Pulmonary artery endothelial cell (primary cell): ENCODE measurements around the gene LENEP. TPM values are rescaled to one million over a fixed set of nuclear protein-coding genes. Genes with fewer than 3 reads are reported as not detected.
"Not testable (repeated sequence)": the region's sequence is repeated elsewhere in the genome, so short reads cannot be mapped to it uniquely, and the experiment has no call there.

ENCODE experiments used
- DNase-seq: peaks from one replicate; pipeline ENCODE4 v3.0.0-alpha.2; 2011; ENCODE audit warnings: low read depth, low spot score
- total RNA-seq: library from RNA; depleted of rRNA; stranded (reverse); fragments of >200 nt; gene quantifications from 2 replicates; pipeline ENCODE4 v1.2.3, GENCODE V29; 2014

Gene LENEP
- total RNA-seq, 1 donor from 2014 or later = 0.66 TPM

- peak; percentile 76 for DNase-seq
Measured at GRCh38 chr1:154974808-154975408, 18.5 kb upstream of the LENEP start.

GRCh38 chr1:154975409-154976059, 17.9 kb upstream of the LENEP start:
- no peak for DNase-seq

DNA sequence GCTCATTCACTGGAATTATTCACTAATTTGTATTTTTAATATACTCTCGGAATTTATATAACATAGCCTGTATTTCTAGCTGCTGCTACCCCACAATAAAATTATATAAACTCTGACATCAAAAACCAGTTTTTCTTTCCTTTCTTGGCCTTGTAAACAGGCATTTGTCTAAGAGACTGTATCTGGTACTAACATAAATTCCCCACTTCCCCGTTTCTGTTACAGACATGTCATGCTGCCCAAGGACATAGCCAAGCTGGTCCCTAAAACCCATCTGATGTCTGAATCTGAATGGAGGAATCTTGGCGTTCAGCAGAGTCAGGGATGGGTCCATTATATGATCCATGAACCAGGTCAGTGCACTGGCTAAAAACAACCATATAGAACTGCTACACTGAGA, 15.6 kb upstream of the LENEP start:
- not testable (repeated sequence) for DNase-seq

DNA sequence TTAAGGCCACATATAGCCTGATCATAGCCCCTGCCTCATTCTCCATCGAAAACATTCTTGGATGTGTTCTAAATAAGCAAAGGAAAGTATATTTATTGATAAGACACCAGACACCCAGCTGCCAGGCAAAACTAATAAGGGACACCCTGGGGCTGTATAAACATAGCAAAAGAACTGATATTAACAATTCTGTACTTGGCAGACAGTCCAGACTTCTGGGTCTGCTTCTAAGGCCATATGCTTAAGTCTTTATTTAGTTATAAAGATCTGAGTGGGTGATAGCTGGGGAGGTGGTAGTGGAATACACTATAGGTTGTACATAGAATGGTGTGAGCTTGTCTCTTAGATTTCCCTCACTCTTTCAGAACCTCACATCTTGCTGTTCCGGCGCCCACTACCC, 15.0 kb upstream of the LENEP start:
- no peak for DNase-seq

- DNase-seq = no peak
Measured at GRCh38 chr1:154982341-154982740, 11.0 kb upstream of the LENEP start.

- peak; percentile 99 for DNase-seq
Measured at GRCh38 chr1:154982897-154983648, 10.3 kb upstream of the LENEP start, which contains the start of gene FLAD1. Gene FLAD1 (plus strand): TSS chr1:154983344. CDS start chr1:154983695, 351 bp downstream.

GRCh38 chr1:154983776-154984466, 9.5 kb upstream of the LENEP start:
- DNase-seq = no peak

DNA sequence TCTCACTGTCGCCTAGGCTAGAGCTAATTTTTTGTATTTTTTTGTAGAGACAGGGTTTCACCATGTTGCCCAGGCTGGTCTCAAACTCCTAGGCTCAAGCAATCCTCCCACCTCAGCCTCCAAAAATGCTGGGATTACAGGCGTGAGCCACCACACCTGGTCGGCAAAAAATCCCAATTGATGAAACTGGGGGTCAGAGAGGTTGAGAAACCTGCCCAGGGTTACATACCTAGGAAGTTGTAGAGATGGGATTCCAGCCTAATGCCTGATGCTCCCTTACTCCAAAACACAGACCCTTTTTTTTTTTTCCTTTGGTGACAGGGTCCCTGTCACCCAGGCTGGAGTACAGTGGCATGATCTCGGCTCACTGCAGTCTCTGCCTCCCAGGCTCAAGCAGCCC, 6.7 kb upstream of the LENEP start:
- DNase-seq = not testable (repeated sequence)

- no peak for DNase-seq
Measured at GRCh38 chr1:154987326-154987725, 6.1 kb upstream of the LENEP start.

GRCh38 chr1:154988058-154988954, 5.1 kb upstream of the LENEP start:
- no peak for DNase-seq

DNA sequence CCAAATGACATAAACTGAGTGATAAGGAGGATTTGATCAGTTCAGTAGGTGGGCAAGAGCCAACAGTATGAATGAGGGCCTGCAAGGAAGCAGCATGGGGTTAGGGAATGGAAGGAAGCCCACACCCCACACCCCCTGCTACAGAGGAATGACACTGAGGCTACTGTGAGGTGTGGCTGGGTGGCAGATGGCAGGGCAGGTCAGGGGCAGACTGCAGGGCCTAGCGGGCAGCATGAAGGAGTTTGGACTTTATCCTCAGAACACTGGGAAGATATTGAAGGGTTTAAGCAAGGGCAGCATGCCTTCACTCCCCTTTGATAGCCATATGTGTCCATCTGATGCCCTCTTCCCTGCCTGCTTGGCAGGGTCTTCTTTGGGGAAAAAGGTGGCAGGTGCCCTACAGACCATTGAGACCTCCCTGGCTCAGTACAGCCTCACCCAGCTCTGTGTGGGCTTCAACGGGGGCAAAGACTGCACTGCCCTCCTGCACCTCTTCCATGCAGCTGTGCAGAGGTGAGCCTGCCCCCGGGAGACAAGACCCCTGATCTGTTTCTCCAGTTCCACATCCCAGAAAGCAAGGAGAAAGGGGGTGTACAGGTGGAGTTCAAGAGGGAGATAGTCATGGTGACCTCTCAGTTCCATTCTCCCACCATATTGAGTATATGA, 4.1 kb upstream of the LENEP start:
- DNase-seq = no peak

GRCh38 chr1:154990276-154990675, 3.1 kb upstream of the LENEP start:
- DNase-seq = no peak

DNA sequence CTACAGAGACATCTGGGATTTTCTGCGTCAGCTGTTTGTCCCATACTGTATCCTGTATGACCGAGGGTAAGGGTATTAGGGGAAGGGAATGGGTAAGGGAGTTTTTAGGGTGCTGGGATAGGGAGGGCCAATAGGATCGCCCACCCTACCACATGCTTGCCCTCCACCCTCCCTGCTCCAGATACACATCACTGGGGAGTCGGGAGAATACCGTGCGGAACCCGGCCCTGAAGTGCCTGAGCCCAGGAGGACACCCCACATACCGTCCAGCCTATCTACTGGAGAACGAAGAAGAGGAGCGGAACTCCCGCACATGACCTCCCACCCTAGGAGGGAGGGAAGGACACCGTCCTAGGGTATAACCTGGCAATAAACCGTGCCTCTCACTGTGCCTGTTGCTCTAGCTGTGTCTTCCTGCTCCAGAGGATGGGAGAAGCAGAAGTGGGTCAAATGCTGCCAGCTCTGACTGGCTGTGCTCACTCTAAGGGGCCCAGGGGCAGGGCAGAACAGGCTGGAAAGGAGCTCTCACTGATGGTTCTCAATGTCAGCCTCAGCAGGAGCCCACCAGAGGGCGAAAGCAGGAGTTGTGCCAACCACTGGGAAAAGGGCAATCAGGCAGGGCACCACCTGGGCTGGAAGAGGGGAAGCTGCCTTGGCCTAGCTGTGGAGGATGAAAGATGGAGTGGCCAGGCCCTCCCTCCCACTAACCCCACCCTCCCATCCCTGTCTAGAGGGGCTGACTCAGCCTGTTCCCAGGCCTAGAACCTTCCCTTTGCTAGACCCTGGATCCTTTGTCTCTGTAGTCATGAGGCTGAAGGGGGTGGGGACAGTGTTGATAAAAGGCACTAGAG, 440 bp upstream of the LENEP start:
- no peak for DNase-seq

GRCh38 chr1:154994269-154994587, 842 bp downstream of the LENEP start:
- no peak for DNase-seq

GRCh38 chr1:154994591-154994990, 1.2 kb downstream of the LENEP start:
- no peak for DNase-seq

DNA sequence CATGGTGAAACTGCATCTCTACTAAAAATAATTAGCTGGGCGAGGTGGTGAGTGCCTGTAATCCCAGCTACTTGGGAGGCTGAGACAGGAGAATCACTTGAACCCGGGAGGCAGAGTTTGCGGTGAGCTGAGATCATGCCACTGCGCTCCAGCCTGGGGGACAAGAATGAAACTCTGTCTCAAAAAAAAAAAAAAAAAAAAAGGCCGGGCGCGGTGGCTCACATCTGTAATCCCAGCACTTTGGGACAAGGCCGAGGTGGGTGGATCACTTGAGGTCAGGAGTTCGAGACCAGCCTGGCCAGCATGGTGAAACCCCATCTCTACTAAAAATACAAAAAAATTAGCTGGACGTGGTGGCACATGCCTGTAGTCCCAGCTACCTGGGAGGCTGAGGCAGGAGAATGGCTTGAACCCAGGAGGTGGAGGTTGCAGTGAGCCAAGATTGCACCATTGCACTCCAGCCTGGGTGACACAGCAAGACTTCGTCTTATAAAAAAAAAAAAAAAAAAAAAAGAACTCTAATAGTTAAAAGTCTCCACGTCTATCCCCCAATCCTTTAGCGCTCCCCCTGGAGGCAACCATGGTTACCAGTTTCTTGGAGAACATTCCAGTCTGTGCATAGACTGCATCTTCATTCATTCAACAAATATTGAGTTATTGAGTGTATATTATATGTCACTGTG, 2.1 kb downstream of the LENEP start:
- peak; percentile 60 for DNase-seq

DNA sequence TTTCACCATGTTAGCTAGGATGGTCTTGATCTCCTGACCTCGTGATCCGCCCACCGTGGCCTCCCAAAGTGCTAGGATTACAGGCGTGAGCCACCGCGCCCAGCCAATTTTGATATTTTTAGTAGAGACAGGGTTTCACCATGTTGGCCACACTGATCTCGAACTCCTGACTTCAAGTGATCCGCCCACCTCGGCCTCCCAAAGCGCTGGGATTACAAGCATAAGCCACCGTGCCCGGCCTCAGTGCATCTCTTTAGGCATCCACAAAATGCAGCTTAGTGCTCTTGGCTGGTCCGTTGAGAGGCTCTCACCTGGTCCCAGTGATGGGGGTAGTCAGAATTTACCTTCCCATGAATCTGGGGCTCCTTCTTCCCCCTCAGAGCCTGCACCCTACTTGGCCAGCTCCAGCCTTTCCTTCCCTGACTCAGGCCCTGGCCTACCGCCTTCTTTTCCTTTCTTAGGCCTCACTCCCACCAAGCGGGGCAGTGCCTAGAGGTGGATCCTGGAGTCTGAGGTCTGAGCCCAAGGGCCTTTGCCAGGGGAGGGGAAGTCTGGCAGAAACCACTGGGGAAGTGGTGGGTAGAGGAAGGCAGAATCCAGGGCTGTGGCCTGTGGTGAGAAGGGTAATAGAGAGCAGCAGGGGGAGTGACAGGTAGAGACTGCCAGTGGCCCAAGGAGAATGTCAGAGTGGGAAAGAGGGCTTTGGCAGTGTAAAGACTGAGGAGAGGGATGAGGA, 3.7 kb downstream of the LENEP start:
- no peak for DNase-seq

DNA sequence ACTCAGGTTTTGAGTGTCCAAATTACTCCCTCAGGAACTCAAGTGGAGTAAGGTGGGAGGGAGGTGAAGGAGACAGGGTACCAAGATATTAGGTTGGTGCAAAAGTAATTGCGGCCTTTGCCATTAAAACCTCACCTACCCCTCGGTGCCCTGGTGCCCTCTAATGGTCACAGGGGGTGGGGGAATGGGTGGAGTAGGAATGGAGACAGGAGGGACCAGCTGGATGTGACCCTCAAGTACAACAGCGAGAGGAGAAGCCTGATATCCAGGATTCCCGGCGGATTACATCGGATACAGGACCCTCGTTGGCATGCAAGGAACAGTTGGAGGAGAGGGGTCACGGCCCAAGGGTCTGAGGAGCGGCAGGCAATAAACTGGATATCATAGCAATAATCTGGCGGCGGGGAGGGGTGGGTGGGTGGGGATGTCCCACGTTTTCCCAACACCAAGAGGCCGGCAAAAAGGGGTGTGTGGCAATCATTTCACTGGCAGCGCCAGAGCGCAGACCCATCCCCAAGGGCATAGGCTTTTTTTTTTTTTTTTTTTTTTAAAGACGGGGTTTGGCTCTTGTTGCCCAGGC, 4.9 kb downstream of the LENEP start:
- no peak for DNase-seq
